ELF-1 (cell line): ENCODE measurements around the gene LRIT3.
A peak's percentile ranks its signal among the peaks of the same experiment; 100 is the strongest.
"Not testable (repeated sequence)": the region's sequence is repeated elsewhere in the genome, so short reads cannot be mapped to it uniquely, and the experiment has no call there.

Source experiments
- DNase-seq: peaks from one replicate; pipeline ENCODE4 v3.0.0-alpha.2; 2016; ENCODE audit warnings: low read depth, low spot score

Gene LRIT3

GRCh38 chr4:109850601-109851000 lies 2.7 kb downstream of the LRIT3 start:
- DNase-seq: no peak

- DNase-seq: not testable (repeated sequence)
These were observed 11.8 kb downstream of the LRIT3 start for GRCh38 chr4:109859426-109860300.

GRCh38 chr4:109861271-109861670 lies 13.4 kb downstream of the LRIT3 start:
- no peak for DNase-seq

GRCh38 chr4:109861916-109862511 lies 14.1 kb downstream of the LRIT3 start:
- DNase-seq: no peak

- no peak for DNase-seq
These were observed 16.2 kb downstream of the LRIT3 start for GRCh38 chr4:109864134-109864533.

- DNase-seq: no peak
These were observed 22.2 kb downstream of the LRIT3 start for GRCh38 chr4:109870061-109870460.

- no peak for DNase-seq
These were observed 24.2 kb downstream of the LRIT3 start for GRCh38 chr4:109872065-109872464.

- DNase-seq: no peak
These were observed 25.2 kb downstream of the LRIT3 start for GRCh38 chr4:109872950-109873656.

- DNase-seq: no peak
These were observed 26.0 kb downstream of the LRIT3 start for GRCh38 chr4:109873791-109874514.

GRCh38 chr4:109875106-109875505 lies 27.2 kb downstream of the LRIT3 start:
- no peak for DNase-seq

- not testable (repeated sequence) for DNase-seq
These were observed 27.6 kb downstream of the LRIT3 start for GRCh38 chr4:109875553-109875952.

- no peak for DNase-seq
These were observed 28.8 kb downstream of the LRIT3 start for GRCh38 chr4:109876634-109877265.

GRCh38 chr4:109877400-109877799 lies 29.5 kb downstream of the LRIT3 start:
- no peak for DNase-seq

GRCh38 chr4:109878355-109878754 lies 30.4 kb downstream of the LRIT3 start:
- DNase-seq: no peak

GRCh38 chr4:109879081-109879480 lies 31.2 kb downstream of the LRIT3 start:
- no peak for DNase-seq

- peak; percentile 6 for DNase-seq
These were observed 31.9 kb downstream of the LRIT3 start for GRCh38 chr4:109879636-109880314.

- no peak for DNase-seq
These were observed 38.4 kb downstream of the LRIT3 start for GRCh38 chr4:109886303-109886702.

- DNase-seq: no peak
These were observed 39.2 kb downstream of the LRIT3 start for GRCh38 chr4:109887071-109887470.

- no peak for DNase-seq
These were observed 42.2 kb downstream of the LRIT3 start for GRCh38 chr4:109890076-109890475.

GRCh38 chr4:109902559-109903251 lies 54.8 kb downstream of the LRIT3 start:
- DNase-seq: no peak
